Activated CD4-positive, CD25-positive, alpha-beta regulatory T cell (primary cell): Measurements from ENCODE around the gene SMIM38.
"Not testable (repeated sequence)": the region's sequence is repeated elsewhere in the genome, so short reads cannot be mapped to it uniquely, and the experiment has no call there.

Source experiments
- DNase-seq, 4 experiments: peaks; one replicate each; lab custom pipeline; 2025; lab: John Stamatoyannopoulos, UW

The SMIM38 gene

GRCh38 chr11:69122326-69122629 is 33.5 kb upstream of the SMIM38 start:
- no peak for DNase-seq

GRCh38 chr11:69122630-69123431 is 32.9 kb upstream of the SMIM38 start:
- DNase-seq, result peak in 2 of 4 experiments; percentile 18 to 23

DNA sequence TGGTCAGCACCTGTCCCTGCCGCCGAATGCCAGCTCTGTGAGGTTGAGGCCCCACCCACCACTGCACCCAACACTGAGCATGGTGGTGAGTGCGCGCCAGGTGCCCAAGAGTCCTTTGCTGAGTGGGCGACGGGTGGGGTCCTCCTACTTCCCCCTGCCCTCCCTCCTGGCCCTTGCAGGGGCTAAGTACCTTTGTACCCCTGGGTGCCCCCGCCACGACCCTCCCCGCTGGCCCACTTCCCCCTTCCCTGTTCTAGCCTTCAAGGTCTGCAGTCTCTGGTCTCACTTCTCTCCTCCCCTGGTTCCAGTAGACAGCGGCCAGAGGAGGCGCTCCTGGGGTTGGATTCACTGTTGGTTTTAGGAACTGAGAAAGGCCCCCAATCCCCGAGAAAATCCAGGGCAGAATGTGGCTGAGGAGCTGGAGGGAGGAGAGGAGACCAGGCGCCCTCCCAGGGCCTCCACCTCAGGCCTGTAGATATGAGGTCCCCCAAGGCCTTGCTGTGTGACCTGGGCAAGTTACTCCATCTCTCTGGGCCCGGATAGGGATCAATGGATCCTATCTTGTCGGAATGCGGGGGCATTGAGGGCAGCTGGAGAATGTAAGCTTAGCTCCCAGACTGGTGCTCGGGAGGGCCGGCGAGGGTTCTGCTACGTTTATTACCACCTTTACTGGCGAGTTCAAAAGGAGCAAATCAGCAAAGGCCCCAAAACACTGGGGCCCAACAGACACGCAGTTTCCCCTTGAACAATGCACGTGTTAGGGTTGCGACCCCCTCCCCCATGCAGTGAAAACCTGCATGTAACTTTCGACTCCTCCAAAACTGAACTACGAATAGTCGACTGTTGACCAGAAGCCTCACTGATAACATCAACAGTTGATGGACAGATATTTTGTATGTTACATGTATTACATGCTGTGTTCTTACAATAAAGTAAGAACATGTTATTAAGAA is 31.9 kb upstream of the SMIM38 start:
- DNase-seq, result no peak

DNA sequence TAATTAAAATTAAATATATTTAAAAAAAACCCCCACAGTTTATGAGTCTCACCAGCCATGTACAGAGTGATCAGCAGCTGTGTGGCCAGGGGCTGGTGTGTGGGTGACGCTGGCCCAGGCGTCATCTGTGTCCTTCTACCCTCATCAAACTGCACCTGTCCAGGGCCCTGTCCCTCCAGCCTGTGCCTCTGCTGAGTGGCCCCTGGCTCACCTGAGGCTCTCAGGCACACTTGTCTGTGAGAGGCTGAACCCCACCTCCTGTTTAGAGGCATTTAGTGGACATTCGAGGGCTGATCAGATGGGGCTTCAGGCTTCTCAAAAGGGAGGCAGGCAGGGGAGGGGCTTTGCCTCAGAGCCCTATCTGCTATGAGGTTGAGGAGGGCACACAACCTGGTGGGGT is 29.9 kb upstream of the SMIM38 start:
- no peak for DNase-seq

GRCh38 chr11:69126286-69126685 is 29.4 kb upstream of the SMIM38 start:
- DNase-seq, result no peak

- DNase-seq, result no peak
These were observed 28.5 kb upstream of the SMIM38 start for GRCh38 chr11:69127081-69127850.

GRCh38 chr11:69127884-69128283 is 27.9 kb upstream of the SMIM38 start:
- DNase-seq, result no peak

DNA sequence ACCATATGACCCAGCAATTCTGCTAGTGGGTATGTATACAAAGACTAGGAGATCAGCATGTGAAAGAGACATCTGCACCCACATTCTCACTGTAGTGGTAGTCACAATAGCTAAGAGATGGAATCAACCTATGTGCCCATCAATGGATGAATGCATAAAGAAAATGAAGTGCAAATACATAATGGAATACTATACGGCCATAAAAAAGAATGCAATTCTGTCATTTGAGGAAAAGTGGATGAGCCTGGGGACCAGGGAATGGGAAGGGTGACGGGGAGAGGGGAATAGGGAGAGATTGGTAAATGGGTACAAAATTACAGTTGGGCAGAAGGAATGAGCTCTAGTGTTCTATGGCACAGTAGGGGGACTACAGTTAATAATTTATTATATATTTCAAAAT is 26.7 kb upstream of the SMIM38 start:
- DNase-seq, result no peak

- no peak for DNase-seq
These were observed 26.1 kb upstream of the SMIM38 start for GRCh38 chr11:69129647-69130046.

DNA sequence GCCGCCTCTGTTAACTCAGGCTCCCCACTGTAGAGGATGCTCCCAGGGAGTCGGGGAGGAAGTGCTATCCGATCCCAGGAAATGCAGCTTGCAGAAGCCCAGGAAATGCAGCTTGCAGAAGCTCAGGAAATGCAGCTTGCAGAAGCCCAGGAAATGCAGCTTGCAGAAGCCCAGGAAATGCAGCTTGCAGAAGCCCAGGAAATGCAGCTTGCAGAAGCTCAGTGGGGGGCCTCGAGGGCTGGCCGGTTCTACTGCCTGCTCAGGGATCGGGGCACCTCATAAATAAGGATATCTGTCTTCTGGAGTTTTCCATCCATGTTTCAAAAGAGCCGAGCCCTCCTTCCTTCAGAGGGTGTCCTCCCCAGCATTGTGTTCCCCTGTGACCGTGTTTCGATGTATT is 25.1 kb upstream of the SMIM38 start:
- DNase-seq, result no peak

DNA sequence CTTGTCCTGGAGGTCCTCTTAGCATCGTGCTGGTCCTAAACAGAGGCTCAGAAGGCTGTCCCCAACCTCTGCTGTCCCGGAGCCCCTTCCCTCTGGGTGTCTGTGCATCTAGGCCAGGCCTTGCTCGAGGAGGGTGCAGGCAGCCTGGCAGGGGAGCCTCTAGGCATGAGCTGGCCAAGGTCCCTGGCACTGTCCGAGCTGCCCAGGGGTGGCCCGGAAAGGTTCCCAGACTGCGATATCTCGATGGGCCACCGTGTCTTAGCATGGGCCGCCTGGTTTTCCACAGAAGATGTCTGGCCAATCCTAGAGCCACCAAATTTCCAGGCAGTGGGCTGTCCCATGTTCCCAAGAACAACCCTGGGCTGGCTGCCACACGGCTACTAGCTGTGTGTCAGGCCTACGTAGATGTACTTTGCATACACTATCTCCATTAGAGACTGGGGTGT is 24.6 kb upstream of the SMIM38 start:
- no peak for DNase-seq

- no peak for DNase-seq
These were observed 24.0 kb upstream of the SMIM38 start for GRCh38 chr11:69131644-69132300.

DNA sequence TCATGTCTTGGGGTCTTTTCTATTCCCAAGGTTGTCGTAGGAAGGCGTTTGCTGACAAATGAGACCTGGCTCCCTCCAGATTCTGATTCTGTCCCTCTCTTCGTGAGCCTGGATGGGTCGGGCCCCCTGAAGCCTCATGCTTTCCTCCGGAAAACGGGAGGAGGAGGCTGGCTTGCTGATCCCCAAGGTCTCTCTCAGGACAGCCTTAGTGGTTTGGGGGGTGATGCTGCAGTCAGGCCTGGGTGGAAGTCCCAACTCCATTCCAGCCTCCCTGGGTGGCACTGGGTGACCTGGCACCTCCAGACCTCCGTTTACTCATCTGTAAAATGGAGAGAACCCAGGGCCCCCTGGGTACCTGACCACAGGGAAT is 23.4 kb upstream of the SMIM38 start:
- no peak for DNase-seq

DNA sequence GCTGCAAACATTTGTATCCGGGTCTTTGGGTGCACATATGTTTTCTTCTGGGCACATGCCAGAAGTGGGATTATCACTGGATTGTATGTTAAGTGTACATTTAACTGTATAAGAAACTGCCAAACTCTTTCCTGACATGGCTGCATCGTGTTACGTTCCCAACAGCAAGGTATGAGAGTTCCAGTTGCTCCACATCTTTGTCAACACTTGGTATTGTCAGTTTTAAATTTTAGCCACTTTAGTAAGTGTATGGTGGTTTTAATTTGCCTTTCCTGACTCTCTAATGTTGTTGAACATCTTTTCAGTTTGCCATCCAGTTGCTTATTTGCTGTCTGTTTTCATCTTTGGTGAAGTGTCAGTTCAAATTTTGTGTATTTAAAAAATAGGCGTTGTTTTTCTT is 22.5 kb upstream of the SMIM38 start:
- no peak for DNase-seq

GRCh38 chr11:69134182-69134581 is 21.6 kb upstream of the SMIM38 start:
- DNase-seq, result not testable (repeated sequence)

DNA sequence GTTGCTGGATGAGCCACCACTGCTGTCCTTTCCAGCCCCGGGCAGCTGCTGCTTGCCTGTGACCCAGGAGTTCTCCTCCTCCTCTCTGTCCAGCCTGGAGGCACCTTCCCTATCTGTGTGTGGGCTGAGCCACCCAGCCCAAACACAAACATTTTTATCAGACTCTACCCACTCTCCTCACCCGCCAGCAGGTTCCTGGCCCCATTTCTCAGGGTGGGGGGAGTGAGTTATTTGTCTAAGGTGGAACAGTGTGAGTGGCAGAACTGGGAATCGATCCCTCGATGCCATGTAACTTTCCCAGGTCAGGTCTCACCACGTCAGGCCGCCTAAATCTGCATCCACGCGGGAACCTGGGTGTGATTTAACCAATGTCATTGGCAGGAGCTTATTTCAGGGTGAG is 20.8 kb upstream of the SMIM38 start:
- no peak for DNase-seq

- no peak for DNase-seq
These were observed 20.0 kb upstream of the SMIM38 start for GRCh38 chr11:69135420-69136363.

GRCh38 chr11:69136471-69136870 is 19.3 kb upstream of the SMIM38 start:
- no peak for DNase-seq

DNA sequence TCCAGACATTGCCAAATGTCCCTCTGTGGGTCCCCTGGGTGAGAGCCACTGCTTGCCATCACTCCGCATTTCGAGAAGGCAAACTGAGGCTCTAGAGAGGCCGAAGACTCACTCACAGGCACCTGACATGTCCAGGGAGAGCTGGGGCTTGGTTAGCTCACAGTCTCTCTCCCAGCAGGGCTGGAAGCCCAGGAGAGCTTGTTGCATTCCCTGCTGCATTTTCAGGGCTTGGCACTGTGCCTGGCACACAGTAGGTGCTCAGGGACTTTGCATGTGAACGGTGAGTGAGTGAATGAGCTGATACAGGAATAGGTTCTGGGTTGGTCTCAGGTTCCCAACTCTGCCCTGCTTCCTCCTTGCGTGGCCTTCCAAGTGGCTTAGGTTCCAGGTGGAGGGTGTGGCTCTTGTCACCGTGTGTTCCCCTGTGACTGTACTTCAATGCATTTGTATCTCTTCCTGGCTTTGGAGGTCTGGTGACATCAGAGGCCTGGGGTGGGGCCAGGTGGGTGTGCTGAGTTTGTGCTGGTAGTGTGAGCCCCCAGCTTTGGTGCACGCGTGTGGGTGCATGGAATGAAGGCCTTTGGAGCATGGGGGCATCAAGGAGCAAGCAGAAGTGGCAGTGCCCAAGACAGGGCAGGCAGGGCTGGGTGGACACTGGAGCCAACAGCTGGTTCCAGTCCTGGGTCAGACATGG is 18.4 kb upstream of the SMIM38 start:
- no peak for DNase-seq

GRCh38 chr11:69138265-69138664 is 17.5 kb upstream of the SMIM38 start:
- no peak for DNase-seq
